Stimulated activated CD8-positive, alpha-beta memory T cell treated with anti-CD3 and anti-CD28 coated beads, Interleukin-7, amount 100 ng/mL, for 24 hours (primary cell): Measurements from ENCODE around the gene TNS1.
"Not testable (repeated sequence)": the region's sequence is repeated elsewhere in the genome, so short reads cannot be mapped to it uniquely, and the experiment has no call there.

ENCODE experiments used
- DNase-seq: peaks from one replicate; pipeline ENCODE4 v3.0.0-alpha.2; 2020; ENCODE audit warnings: low read depth

TNS1 gene

DNA sequence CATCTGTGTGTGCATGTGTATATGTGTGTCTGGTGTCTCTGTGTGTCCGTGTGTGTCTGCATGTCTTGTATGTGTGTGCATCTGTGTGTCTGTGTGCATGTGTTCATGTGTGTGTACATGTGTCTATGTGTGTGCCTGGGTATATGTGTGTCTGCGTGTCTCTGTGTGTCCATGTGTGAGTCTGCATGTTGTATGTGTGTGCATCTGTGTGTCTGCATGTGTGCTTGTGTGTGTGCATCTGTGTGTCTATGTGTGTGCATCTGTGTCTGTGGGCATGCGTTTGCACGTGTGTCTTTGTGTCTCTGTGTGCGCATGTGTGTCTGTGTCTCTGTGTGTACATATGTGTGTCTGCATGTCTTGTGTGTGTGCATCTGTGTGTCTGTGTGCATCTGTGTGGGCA is 207.7 kb downstream of the TNS1 start:
- DNase-seq: no peak

DNA sequence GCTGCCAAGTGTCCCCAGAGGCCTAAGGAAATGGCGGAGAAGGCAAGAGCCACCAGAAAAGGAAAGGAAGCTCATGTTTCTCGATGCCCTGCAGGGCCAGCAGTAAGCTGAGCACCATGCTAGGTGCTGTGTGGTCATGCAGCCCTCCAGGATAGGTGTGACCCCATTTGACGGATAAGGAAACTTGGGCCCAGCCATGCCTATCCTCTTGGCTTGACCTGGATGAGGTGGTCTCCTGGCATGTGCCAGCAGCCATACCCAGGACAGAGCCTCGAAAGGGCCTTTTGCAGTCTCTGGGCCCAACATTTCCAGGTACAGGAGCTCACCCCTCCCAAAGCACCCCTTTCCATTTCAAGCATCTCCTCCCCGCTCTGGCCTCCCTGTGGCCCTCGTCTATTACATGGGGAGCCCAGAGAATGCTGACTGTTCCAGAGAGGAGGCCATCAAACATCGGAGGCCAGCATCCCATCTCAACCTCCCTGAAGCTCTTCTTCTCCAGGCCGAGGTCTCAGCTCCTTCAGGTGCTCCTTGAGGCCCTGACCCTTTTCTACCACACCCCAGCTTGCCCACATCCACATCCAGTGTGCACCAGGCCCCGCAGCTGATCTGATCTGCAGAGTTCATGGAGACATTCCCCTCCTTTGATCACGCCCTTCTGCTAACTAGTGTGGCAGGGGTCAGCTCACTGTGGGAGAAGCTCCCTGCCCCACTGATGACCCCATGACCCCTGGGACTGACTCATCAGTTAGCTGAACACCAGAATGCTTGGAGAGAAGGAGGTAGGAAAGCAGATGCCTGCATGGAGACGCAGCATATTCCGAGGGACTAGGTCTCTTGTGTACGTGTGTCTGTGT is 208.4 kb downstream of the TNS1 start:
- DNase-seq: no peak

DNA sequence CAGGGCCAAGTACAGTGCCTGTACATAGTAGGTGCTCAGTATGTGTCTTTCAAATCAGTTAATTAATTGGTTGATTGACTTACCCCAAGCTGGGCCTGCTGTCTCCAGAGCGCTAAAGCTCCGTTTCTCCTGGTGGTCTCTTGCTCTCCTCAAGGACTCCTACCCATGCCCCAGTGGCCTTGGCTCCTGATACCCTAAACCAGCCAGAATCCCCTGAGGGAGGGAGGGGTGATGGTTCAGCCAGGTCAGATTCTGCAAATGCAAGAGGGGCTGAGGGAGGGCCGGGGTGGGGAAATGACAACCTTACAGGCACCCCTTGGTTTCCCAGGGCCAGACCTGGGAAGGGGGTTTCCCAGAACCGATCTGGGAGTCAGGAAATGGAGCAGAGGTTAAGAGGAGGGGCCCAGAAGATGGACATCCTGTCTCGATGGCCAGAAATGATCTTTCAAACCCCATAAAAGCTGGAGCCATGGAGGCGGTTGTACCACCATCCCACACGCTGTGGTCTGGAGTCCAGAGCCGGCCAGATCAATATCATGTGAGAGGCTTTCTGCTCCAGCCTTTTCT is 209.1 kb downstream of the TNS1 start:
- no peak for DNase-seq

DNA sequence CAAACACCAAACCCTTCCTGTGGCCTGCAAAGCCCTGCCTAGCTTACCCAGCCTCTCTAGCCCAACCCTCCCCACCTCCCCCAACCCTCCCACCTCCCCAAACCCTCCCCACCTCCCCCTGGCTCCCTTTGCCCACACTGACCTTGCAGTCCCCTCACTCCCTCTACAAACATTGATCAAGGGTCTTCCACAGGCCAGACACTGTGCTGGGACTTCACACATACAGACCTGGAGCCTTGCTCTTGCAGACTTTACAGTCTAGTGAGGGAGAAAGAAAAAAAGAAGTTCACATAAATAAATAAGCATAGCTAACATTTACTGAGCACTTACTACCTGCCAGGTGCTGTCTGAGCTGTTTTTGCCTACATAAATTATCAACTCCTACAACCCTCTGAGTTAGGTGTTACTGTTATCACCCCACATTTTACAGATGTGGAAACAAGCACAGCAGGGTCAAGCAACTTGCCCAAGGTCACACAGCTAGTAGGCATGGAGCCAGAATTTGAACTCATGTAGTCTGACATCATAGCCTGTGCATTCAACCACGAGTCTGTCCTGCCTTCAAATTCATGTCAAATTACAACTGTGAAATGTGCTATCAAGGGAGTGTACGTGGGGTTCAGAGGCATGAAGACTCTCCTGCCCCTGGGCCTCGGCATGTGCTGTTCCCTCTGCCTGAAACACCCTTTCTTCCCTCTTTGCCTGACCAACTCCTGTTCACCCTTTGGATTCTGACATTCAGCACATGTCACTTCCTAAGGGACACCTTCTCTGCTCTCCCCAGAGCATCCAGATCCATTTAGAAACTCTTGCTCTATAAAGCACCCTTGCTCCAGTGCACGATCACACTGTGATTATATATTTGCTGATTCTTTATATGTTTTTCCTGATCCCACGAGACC is 209.9 kb downstream of the TNS1 start:
- no peak for DNase-seq

DNA sequence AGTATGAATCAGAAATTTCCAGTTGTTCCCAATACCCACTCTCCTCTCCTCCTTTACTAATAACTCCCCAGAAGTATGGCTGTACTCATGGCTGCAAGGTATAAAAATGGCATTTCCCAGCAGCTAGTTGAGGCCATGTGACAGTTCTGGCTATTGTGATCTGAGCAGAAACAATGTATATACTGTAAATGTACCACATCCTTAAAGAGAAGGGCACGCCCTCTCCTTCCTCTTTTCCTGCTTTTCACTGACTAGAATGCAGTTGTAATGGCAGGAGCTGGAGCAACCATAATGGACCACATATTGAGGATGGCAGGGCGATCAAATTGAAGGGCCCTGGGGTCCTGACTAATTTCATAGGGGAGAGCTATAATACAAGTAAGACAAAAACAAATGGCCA is 211.2 kb downstream of the TNS1 start:
- DNase-seq: no peak

DNA sequence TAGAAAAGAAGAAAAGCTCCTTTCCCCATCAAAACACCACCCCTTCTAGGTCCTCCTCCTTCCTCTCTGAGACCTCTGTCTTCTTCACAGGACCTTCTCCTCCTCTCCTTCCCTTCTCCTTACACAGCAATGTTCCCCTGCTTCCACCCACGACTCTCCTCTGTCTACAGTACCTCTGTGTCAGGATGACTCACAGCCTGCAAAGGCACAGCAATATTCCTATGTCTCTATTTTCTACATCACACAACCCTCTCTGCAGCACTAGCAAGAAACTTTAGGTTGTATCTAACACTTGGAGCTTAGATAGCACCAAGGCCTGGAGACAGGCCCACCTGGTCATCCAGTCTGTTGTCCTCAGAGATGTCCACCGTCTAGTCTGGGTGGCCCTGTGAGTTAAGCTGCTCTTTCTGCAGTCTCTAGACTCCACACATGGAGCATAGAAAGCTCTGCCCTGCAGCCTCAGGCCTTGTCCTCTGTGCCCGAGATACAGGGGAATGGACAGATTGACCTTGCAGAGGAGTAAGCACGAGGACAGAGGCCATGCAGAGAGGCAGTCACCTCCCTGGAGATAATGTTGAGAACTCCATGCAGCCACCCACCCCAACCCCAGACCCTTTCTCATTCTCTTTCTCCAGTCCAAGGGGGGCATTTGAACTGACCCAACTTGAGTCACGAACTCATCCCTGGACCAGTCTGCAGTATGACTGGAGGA is 212.0 kb downstream of the TNS1 start:
- DNase-seq: no peak

DNA sequence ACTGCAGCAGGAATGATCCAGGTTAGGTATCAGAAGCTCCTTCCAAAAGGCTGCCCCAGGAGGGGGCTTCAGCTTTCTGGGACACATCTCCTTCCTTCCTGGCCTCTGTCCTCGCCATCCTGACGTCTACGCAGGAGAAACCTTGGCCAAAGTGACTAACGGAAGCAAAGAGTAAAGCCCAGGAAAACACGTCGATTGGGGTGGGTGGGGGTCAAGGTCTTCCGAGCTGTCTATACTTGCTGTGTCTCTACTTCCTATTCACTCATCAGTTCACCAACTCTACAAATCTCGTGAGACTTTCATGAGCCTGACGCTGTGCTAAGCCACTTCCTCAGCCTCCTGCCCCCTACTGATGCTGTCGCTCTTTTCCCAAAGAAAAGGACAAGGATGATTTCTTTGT is 212.6 kb downstream of the TNS1 start:
- no peak for DNase-seq

DNA sequence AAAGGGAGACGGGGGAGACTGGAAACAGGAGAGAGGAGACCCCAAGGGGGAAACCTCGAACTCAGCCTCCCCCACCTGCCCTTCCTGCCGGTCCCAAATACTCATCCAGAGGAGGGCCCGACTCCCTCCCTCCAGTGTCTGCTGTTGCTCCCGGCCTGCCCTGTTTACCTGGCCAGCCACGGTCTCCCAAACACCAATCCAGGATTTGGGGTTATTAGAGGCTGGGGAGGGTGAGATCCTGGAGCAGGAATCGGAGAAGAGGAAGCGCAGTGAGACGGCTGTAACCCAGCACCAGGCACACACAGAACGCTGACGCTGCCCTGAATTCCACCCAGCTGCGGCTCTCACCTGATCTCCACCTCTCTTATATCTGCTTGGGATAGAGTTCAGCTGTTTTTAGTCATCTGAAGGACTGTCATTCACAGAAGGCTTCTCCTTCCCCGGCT is 213.0 kb downstream of the TNS1 start:
- DNase-seq: no peak

DNA sequence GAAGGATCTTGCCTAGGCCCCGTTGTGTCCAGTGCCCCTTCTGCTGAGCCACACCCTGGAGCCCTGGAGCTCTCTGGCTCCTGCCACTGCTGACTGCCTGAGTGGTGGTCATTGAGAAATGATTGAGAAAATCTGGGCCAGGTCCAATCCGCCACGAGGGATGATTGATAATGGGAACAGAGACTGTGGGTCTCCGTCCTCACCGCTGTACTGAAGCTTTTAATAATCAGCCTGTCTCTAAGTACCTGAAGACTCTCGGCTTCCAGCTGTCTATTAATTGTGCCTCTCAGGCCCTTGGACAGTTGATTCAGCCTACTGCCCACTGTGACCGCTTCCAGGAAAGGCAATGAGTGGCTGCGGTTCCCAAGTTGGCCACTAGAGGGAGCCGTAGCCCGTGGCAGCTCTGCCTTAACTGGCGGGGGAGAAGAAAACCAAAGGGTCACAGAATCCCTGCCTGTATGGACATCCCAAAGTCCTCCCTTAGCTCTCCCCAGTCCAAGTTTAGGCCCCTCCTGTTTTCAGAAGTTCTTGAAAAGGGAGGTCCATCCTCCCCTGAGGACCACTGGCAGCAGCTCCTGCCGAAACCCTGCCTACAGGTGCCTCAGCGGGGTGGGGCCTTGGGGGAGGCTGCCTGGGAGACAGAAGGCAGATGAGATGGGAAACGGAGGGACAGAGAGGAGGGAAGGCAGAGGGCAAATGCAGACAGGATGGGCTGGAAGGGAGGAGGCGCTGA is 213.6 kb downstream of the TNS1 start:
- DNase-seq: peak; percentile 66

DNA sequence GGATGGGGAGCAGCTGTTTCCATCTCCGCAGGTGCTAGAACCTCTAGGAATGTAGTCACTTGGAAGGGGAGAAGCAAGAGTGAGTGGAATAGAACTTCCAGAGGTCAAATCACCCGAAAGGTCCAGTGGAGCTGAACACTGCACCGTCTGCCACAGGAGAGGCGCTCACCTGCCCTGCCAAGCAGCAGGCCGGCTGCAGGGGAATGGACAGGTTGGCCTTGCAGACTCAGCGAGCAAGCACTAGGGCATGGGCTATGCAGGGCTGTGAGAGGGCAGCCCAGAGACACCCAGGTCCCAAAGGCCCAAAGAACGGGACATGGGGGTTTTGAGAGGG is 214.2 kb downstream of the TNS1 start:
- DNase-seq: no peak

DNA sequence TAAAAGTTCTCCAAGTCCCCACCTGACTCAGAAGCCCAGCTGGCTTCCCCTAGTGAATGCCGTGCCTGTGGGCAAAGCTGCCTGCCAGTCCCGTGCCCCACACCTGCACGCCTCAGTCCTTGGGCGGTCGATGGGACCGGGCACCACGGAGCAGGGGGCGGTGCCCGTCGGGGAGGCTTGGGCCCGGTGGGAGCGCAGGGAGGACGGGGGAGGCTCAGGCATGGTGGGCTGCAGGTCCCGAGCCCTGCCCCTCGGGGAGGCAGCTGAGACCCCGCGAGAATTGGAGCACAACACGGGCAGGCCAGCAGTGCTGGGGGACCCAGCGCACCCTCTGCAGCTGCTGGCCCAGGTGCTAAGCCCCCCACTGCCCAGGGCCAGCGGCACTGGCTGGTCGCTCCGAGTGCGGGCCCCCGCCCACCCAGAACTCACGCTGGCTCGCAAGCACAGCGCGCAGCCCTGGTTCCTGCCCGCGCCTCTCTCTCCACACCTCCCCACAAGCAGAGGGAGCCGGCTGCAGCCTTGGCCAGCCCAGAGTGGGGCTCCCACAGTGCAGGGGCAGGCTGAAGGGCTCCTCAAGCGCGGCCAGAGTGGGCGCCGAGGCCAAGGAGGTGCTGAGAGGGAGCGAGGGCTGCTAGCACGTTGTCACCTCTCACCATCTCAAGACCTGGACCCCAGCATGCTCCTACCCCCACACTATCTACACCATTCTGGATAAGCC is 215.5 kb downstream of the TNS1 start:
- no peak for DNase-seq

DNA sequence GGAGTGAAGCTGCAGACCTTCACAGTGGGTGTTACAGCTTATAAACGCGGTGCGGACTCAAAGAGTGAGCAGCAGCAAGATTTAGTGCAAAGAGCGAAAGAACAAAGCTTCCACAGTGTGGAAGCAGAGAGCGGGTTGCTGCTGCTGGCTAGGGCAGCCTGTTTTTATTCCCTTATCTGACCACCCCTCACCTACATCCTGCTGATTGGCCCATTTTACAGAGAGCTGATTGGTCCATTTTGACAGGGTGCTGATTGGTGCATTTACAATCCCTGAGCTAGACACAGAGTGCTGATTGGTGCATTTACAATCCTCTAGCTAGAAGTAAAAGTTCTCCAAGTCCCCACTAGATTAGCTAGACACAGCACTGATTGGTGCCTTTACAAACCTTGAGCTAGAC is 216.2 kb downstream of the TNS1 start:
- not testable (repeated sequence) for DNase-seq

DNA sequence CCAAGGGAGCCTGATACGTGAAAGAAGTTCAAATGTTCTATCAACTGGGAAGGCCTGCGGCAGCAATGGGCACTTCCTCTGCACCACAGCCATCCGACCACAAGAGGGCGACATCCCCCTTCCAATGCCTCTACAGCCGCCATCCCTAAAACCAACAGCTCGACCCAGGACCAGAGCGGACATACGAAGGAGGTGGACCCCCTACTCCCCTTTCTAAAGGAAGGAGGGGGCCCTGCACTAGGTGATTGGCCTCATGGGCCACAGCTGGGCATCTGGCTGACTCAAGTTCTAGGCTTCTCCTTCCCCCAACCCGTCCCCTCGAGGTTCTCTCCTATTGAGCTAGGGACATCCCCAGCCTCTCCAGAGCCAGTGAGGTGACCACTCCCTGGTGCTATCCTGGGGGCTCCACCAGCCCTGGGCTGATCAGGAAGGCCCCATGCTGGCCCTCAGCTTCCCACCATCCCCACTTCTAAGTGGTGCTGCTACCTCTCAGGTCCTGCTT is 217.2 kb downstream of the TNS1 start:
- peak; percentile 57 for DNase-seq

DNA sequence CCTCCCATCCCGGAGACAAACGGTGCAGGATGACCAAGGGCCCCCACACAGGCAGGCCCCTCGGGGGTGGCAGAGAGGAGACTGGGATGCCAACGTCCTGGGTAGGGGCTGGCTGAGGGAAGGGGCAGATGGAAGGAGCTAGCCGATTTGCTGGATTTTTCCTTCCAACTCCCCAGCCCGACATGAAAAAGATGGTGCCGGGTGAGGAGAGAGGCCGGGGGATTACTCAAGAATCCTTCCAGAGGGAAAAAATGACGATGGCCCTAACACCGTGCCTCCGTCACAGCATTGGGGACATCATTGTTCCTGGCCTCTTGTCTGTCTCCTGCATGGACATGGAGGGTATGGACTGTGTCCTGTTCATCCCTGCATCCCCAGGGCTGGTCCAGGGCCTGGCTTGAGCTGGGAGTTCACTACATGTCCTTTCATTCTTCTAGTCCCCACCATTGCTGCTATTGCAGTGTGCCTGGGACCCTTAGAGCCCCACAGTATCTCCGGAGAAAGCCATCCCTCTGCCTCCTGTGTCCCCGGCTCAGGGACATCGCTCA is 217.7 kb downstream of the TNS1 start:
- DNase-seq: no peak

DNA sequence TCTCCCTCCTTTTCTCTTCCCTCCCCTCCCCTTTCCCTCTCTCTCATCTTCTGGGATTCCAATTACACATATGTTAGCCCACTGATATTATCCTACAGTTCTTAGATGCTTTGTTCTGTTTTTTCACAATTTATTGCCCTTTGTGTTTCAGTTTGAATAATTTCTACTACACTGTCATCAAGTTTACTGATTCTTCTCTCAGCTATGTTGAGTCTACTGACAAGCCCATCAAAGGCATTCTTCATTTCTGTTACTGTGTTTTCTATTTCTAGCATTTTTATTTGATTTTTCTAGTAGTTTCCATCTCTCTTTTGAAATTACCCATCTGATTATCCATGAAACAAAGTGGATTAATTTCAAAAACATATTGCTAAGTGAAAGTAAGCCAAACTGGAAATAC is 219.6 kb downstream of the TNS1 start:
- DNase-seq: no peak

DNA sequence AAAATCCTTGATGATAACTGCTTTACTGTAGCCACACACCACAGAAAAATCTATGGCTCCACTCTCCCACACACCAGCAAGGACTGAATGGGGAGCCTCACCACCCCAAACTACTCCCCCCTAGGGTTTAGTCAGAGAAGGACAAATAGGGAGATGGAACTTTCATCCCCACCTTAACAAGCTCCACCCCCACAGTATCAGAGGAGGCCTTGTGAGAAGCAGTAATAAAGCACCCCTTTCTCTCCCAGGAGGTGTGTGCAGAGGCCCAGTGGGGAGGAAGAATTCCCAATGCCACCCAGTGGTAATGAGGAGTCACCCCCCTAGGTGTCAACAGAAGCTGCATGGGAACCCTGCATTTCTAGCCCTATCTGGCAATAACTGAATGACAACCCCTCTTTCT is 224.9 kb downstream of the TNS1 start:
- DNase-seq: no peak

DNA sequence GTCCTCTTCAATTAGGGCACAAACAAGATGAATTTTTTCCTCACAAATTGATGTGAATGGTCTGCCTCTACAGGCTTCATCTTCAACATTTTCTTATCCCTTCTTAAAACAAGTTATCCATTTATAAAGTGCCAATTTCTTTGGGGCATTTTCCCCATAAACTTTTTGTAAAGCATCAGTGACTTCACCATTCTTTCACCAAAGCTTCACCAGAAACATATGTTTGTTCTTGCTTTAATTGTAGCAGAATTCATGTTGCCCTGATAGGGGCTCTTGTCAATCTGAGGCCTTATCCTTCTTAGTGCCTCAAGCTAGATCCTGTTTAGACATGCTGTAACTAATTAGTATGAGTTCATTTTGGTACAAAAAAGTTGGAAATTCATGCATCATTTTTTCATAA is 226.2 kb downstream of the TNS1 start:
- no peak for DNase-seq

DNA sequence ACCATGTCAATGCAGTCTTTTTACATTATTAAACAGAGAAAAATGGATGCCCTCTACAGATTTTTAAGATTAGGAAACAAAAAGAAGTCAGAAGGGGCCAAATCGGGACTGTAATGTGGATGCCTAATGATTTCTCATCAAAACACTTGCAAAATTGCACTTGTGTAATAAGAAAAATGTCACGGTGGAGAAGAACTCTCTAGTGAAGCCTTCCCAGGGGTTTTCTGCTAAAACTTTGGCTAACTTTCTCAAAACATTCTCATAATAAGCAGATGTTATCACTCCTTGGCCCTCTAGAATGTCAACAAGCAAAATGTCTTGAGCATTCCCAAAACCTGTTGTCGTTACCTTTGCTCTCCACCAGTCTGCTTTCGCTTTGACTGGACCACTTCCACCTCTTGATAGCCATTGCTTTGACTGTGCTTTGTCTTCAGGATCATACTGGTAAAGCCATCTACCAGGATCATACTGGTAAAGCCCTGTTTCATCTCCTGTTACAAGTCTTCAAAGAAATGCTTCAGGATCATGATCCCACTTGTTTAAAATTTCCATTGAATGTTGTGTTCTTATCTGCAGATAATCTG is 226.8 kb downstream of the TNS1 start:
- DNase-seq: no peak

DNA sequence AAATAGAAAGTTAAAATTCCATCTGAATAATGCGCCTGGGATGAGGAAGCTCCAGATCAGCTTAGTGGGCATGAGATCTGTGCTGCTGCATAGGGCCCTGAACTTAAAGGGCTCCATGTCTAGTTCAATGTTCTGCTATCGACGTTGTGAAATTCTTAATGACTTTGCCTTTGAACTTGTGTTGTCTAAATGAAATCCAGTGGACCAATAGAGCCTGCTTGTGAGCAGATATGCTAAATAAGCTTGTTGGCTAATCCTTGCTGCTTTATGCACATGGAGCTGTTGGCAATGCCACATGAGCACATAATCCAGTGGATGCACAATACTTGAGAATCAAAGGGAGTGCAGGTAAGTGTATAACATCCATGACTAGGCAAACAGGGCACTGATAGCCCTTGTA is 228.6 kb downstream of the TNS1 start:
- no peak for DNase-seq

DNA sequence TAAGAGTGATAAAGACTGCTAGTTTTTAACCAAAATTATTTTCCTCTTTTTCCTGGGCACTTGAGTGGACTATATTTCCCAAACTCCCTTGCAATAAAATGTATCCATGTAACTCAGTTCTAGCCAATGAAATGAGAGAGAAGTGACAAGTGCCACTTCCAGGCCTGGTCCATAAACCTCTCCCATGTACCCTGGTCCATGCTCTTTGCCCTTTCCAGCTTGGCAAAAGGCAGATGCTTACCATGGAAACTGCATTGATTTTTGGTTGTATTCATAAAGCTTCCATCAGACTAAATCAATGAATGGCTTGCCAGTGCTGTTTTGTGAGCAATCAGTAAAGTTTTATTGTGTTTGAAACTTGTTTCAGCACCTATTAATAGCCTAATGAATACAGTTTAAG is 229.3 kb downstream of the TNS1 start:
- no peak for DNase-seq
